ENCODE results near the gene BCAS3. TPM values are rescaled to one million over a fixed set of nuclear protein-coding genes. Genes with fewer than 3 reads are reported as not detected.

Gene BCAS3
- total and polyA plus RNA-seq, 2 donors (not counting 1 experiment from before 2014, with no cell fraction given): 13.9 to 73.4 TPM

DNA sequence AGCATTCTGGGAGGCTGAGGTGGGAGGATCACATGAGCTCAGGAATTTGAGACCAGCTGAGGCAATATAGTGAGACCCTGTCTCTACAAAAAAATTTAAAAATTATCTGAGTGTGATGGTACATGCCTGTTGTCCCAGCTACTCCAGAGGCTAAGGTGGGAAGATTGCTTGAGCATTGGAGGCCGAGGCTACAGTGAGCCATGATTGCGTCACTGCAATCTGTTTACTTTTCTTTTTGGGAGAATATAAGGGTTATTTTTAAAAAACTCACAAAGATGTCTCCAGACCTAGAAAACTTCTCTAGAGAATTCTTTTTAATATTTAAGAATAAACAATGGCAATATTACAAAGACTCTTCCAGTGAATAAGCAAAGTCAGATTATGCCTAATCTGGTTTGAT is 226.9 kb downstream of the BCAS3 start:
- Mint-ChIP-seq H3K27ac (no peak overlapping the region), H3K4me3 (no peak overlapping the region), H3K27me3 (no peaks in the 10 kb centered on the region), H3K9me3 (ENCODE audit: insufficient read depth) (no peaks in the 10 kb centered on the region), H3K4me1 (no peaks in the 10 kb centered on the region)
- Histone ChIP-seq H3K27me3 (replicated peaks in 1 of 4; ENCODE audit: control extremely low read depth in 1 of 4, control insufficient read depth in 3 of 4, insufficient read depth in 4 of 4, low read length in 3 of 4) (no peaks in the 10 kb centered on the region), H3K4me3 (ENCODE audit: control extremely low read depth in 1 of 5, extremely low read depth in 1 of 5, insufficient read depth in 1 of 5, low read depth in 2 of 5, low read length in 4 of 5) (no peak overlapping the region), H4K20me1 (ENCODE audit: control insufficient read depth, insufficient read depth, low read length, poor library complexity, severe bottlenecking) (no peaks in the 10 kb centered on the region), H3K4me2 (replicated peaks; ENCODE audit: low read depth, low read length, poor library complexity, severe bottlenecking) (no peak overlapping the region), H3K36me3 (replicated peaks in 1 of 2; ENCODE audit: control extremely low read depth in 1 of 2, control insufficient read depth in 1 of 2, extremely low read depth in 1 of 2, insufficient read depth in 2 of 2, low read length in 1 of 2) (no peaks in the 10 kb centered on the region), H3K9ac (ENCODE audit: low read length) (no peak overlapping the region), H3K9me3 (ENCODE audit: control extremely low read depth in 1 of 3, control insufficient read depth in 2 of 3, insufficient read depth in 1 of 3, low read length in 2 of 3) (no peaks in the 10 kb centered on the region), H2AFZ (ENCODE audit: insufficient read depth, low read depth, low read length, poor library complexity, severe bottlenecking) (no peak overlapping the region), H3K27ac (ENCODE audit: low read length in 2 of 2) (no peak overlapping the region), H3K4me1 (ENCODE audit: control insufficient read depth in 2 of 2, insufficient read depth in 2 of 2, low read length in 2 of 2) (no peaks in the 10 kb centered on the region), H3K79me2 (ENCODE audit: control insufficient read depth, insufficient read depth, low read length) (no peaks in the 10 kb centered on the region)
- DNase-seq: no peak
- no peak for ATAC-seq (ENCODE audit: low read depth)
- no peak for TF ChIP-seq EZH2 (IDR thresholded peaks at IDR 0.05; ENCODE audit: borderline replicate concordance, insufficient read depth, low read depth, low read length, poor library complexity, severe bottlenecking)
- no peak for TF ChIP-seq CTCF (IDR thresholded peaks at IDR 0.05)
- ChIA-PET POLR2A (no interaction called here), CTCF (no interaction called here)
- intact Hi-C loops (cut with micrococcal nuclease): no loop called here
- no CpG with 5 or more reads among the region's 2 CpGs for WGBS (ENCODE audit: insufficient coverage)

GRCh38 chr17:60905709-60906108 is 228.1 kb downstream of the BCAS3 start:
- H3K27me3 ChIP-seq (replicated peaks in 1 of 4; ENCODE audit: control extremely low read depth in 1 of 4, control insufficient read depth in 3 of 4, insufficient read depth in 4 of 4, low read length in 3 of 4): no peaks in the 10 kb centered on the region

More at GRCh38 chr17:60905709-60906108, 228.1 kb downstream of the BCAS3 start:
- Histone ChIP-seq H3K9ac (ENCODE audit: low read length) (no peak overlapping the region), H2AFZ (ENCODE audit: insufficient read depth, low read depth, low read length, poor library complexity, severe bottlenecking) (no peak overlapping the region), H3K4me1 (ENCODE audit: control insufficient read depth in 2 of 2, insufficient read depth in 2 of 2, low read length in 2 of 2) (no peaks in the 10 kb centered on the region), H3K4me3 (ENCODE audit: control extremely low read depth in 1 of 5, extremely low read depth in 1 of 5, insufficient read depth in 1 of 5, low read depth in 2 of 5, low read length in 4 of 5) (no peak overlapping the region), H4K20me1 (ENCODE audit: control insufficient read depth, insufficient read depth, low read length, poor library complexity, severe bottlenecking) (no peaks in the 10 kb centered on the region), H3K9me3 (ENCODE audit: control extremely low read depth in 1 of 3, control insufficient read depth in 2 of 3, insufficient read depth in 1 of 3, low read length in 2 of 3) (no peaks in the 10 kb centered on the region), H3K27ac (ENCODE audit: low read length in 2 of 2) (no peak overlapping the region), H3K79me2 (ENCODE audit: control insufficient read depth, insufficient read depth, low read length) (no peaks in the 10 kb centered on the region), H3K36me3 (replicated peaks in 1 of 2; ENCODE audit: control extremely low read depth in 1 of 2, control insufficient read depth in 1 of 2, extremely low read depth in 1 of 2, insufficient read depth in 2 of 2, low read length in 1 of 2) (no peaks in the 10 kb centered on the region), H3K4me2 (replicated peaks; ENCODE audit: low read depth, low read length, poor library complexity, severe bottlenecking) (no peak overlapping the region)
- POLR2A ChIA-PET: no interaction called here
- no peak for ATAC-seq (ENCODE audit: low read depth)
- Mint-ChIP-seq H3K4me3 (no peak overlapping the region), H3K9me3 (ENCODE audit: insufficient read depth) (no peaks in the 10 kb centered on the region), H3K4me1 (no peaks in the 10 kb centered on the region), H3K27me3 (no peaks in the 10 kb centered on the region), H3K27ac (no peak overlapping the region)
- CTCF ChIA-PET: no interaction called here
- intact Hi-C loops (cut with micrococcal nuclease): no loop called here
- DNase-seq: no peak
- no CpG with 5 or more reads among the region's 3 CpGs for WGBS (ENCODE audit: insufficient coverage)
- TF ChIP-seq CTCF (IDR thresholded peaks at IDR 0.05) (no peak), EZH2 (IDR thresholded peaks at IDR 0.05; ENCODE audit: borderline replicate concordance, insufficient read depth, low read depth, low read length, poor library complexity, severe bottlenecking) (no peak)
